Cardiac septum (tissue), 1 donor: Measurements from ENCODE around the gene ASCL2. TPM values are rescaled to one million over a fixed set of nuclear protein-coding genes. Genes with fewer than 3 reads are reported as not detected.

ENCODE experiments used
- DNase-seq: peaks from one replicate; pipeline ENCODE4 v3.0.0-alpha.2; 2020; ENCODE audit warnings: low spot score
- intact Hi-C: fragments of 100-400 bp; cut with DNase I; formaldehyde crosslinking; loops from one replicate; pipeline ENCODE4 v1.14.0; 2022
- total RNA-seq: library from RNA; stranded (reverse); fragmentation: NEBNext Ultra II Directional; extraction: Animal tissue kit (Norgen Biotek cat#: 25700); gene quantifications from one replicate; pipeline ENCODE4 v1.2.1, GENCODE V29; 2021
- donor health status: DM: no; HTN: no; CAD: no.

The ASCL2 gene
- total RNA-seq, 1 donor from 2014 or later = not detected

- no peak for DNase-seq
- intact Hi-C loops = no loop called here
Observed at GRCh38 chr11:2280208-2280607, 9.8 kb upstream of the ASCL2 start.

GRCh38 chr11:2277933-2278523, 7.6 kb upstream of the ASCL2 start:
- intact Hi-C loops = no loop called here

GRCh38 chr11:2277008-2277346, 6.6 kb upstream of the ASCL2 start:
- intact Hi-C loops = no loop called here
- DNase-seq = no peak

More at GRCh38 chr11:2277933-2278523, 7.6 kb upstream of the ASCL2 start:
- DNase-seq = no peak

GRCh38 chr11:2276280-2277007, 6.1 kb upstream of the ASCL2 start:
- DNase-seq = no peak
- intact Hi-C loops = no loop called here

- peak; percentile 54 for DNase-seq
- intact Hi-C loops = no loop called here
Observed at GRCh38 chr11:2275334-2276279, 5.2 kb upstream of the ASCL2 start.

- DNase-seq = peak; percentile 35
- intact Hi-C loops = no loop called here
Observed at GRCh38 chr11:2273771-2274170, 3.4 kb upstream of the ASCL2 start.

- DNase-seq = no peak
- intact Hi-C loops = no loop called here
Observed at GRCh38 chr11:2273311-2273710, 2.9 kb upstream of the ASCL2 start.

- intact Hi-C loops = no loop called here
- no peak for DNase-seq
Observed at GRCh38 chr11:2272946-2273280, 2.5 kb upstream of the ASCL2 start.

- intact Hi-C loops = no loop called here
- DNase-seq = no peak
Observed at GRCh38 chr11:2272228-2272945, 2.0 kb upstream of the ASCL2 start.

- intact Hi-C loops = no loop called here
Observed at GRCh38 chr11:2271327-2272227, 1.2 kb upstream of the ASCL2 start.

GRCh38 chr11:2271077-2271326, 614 bp upstream of the ASCL2 start:
- intact Hi-C loops = no loop called here
- peak; percentile 79 for DNase-seq

More at GRCh38 chr11:2271327-2272227, 1.2 kb upstream of the ASCL2 start:
- peak; percentile 61 for DNase-seq

GRCh38 chr11:2269601-2270321, 627 bp downstream of the ASCL2 start:
- peak; percentile 76 for DNase-seq
- intact Hi-C loops = no loop called here

- peak; percentile 87 for DNase-seq
Observed at GRCh38 chr11:2268729-2269600, 1.4 kb downstream of the ASCL2 start.

GRCh38 chr11:2267851-2268728, 2.3 kb downstream of the ASCL2 start:
- intact Hi-C loops = no loop called here
- DNase-seq = peak; percentile 69

More at GRCh38 chr11:2268729-2269600, 1.4 kb downstream of the ASCL2 start:
- intact Hi-C loops = no loop called here

GRCh38 chr11:2267306-2267850, 3.0 kb downstream of the ASCL2 start:
- intact Hi-C loops = no loop called here

GRCh38 chr11:2266586-2267305, 3.6 kb downstream of the ASCL2 start:
- intact Hi-C loops = no loop called here
- DNase-seq = peak; percentile 62

More at GRCh38 chr11:2267306-2267850, 3.0 kb downstream of the ASCL2 start:
- peak; percentile 41 for DNase-seq
